Prostate gland (tissue), 2 donors: ENCODE data around the gene FUZ.

ENCODE experiments used
- CTCF ChIP-seq, 4 experiments: fragments of 200-600 bp in 2 of 4; fragments of 450-650 bp in 2 of 4; sonication (generic) in 2 of 4; IDR thresholded peaks; 1 replicate in 3 of 4; 2 replicates in 1 of 4; pipeline ENCODE4 v1.5.1; 2016 to 2019; ENCODE audit warnings: antibody characterized with exemption in 4 of 4, mild to moderate bottlenecking in 2 of 4, moderate library complexity in 2 of 4
- POLR2A ChIP-seq: fragments of 450-650 bp; IDR thresholded peaks from one replicate; pipeline ENCODE4 v1.6.1; 2016; ENCODE audit warnings: antibody characterized with exemption, mild to moderate bottlenecking
- POLR2AphosphoS5 ChIP-seq: sonication (generic); formaldehyde crosslinking; IDR thresholded peaks from one replicate; pipeline ENCODE4 v1.6.1; 2017; ENCODE audit warnings: antibody characterized with exemption

GRCh38 chr19:49856574-49857021 is 43.5 kb upstream of the FUZ start:
- TF ChIP-seq CTCF (IDR thresholded peaks at IDR 0.05) (no peak), POLR2A (no peak), POLR2AphosphoS5 (no peak)
